Muscle of arm (tissue), 12 donors: ENCODE results near the gene PTPN2. TPM values are rescaled to one million over a fixed set of nuclear protein-coding genes. Genes with fewer than 3 reads are reported as not detected.
"Not testable (repeated sequence)": the region's sequence is repeated elsewhere in the genome, so short reads cannot be mapped to it uniquely, and the experiment has no call there.

Source experiments
- DNase-seq: peaks from one replicate; pipeline ENCODE4 v3.0.0-alpha.2; 2013
- polyA plus RNA-seq, 12 donors: library from polyadenylated mRNA; unstranded; fragments of 120-200 nt; gene quantifications; one replicate each; pipeline ENCODE4 v1.2.1, GENCODE V29; 2013; ENCODE audit not compliant: insufficient read length in 12 of 12

PTPN2 gene
- polyA plus RNA-seq, 12 donors, result 19.3 to 59.2 (median 31.7) TPM; not detected in 1

- DNase-seq, result not testable (repeated sequence)
Observed at GRCh38 chr18:12896784-12897333, 12.8 kb upstream of the PTPN2 start.

DNA sequence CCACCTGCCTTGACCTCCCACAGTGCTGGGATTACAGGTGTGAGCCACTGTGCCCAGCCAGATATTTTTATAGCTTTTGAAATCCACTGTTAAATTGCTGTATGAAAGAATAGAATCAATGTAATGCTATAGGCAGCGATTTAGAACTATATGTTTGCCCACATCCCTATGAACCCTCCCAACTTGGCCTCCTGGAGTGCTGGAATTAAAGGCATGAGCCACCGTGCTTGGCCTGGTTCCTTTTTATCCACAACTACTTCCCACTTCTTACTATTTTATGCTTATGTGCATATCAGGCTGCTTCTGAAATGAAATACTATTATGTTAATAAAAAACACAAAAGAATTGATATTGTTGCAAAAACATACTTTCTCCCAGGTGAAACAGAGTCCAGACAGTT, 11.6 kb upstream of the PTPN2 start:
- no peak for DNase-seq

DNA sequence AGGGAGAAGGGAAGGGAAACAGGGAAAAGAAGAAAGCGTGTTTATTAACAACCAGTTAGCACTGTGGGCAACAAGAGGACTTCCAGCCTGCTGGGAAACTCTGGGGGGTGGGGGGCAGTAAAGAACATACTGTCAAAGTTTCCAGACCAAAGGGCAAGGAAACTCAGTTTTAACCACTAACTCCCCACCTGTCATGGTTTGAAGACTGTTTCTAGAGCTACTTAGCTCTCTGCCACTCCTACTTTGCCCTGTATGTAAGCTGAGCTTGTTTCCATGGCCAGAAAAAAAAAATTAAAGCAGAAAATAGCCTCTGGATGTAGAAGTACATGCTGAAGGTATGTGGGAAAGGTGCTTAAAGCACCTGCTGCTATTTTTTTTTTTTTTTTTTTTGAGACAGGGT, 11.0 kb upstream of the PTPN2 start:
- DNase-seq, result no peak

GRCh38 chr18:12891561-12891960, 7.5 kb upstream of the PTPN2 start:
- no peak for DNase-seq

GRCh38 chr18:12890964-12891363, 6.9 kb upstream of the PTPN2 start:
- DNase-seq, result no peak

DNA sequence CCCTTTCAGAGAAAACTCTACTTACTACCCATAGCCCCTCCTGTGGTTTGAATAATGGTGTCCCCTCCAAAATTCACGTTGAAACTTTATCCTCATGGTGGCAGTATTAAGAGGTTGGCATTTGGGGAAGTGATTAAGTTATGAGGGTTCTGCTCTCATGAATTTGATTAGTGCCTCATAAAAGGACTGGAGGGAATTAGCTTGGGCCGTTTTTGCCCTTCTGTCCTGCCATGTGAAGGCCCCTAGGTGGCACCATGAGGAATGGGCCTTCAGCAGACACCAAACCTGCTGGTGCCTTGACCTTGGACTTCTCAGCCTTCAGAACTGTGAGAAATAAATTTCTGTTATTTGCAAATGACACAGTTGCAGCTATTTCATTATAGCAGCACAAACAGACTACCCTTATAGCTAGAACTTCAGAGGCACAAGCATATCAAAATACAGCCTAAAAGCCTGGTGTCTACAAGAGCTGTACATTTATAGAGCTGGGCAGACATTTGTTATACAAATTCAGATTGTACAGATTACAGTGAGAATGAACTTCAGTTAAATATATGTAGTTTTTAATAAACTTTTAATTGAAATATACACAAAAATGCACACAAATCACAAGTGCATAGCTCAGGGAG, 2.6 kb upstream of the PTPN2 start:
- DNase-seq, result no peak

DNA sequence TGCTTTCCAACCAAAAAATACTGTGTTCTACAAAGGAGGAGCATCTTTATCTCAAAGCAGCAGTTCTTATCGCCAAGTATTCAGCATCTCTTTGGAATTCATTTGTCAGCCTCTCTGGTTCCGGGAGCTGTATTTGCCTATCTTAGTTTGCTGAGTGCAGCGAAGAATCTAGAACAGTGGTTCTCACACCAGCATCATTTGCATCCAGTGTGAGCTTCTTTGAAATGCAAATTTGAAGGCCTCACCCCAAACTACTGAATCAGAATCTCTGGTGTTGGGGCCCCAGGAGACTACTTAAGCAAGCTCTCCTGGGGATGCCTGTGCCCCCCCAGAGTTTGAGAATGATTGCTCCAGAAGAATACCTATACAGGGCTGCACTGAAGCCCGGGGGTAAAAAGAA, 1.5 kb upstream of the PTPN2 start:
- no peak for DNase-seq

DNA sequence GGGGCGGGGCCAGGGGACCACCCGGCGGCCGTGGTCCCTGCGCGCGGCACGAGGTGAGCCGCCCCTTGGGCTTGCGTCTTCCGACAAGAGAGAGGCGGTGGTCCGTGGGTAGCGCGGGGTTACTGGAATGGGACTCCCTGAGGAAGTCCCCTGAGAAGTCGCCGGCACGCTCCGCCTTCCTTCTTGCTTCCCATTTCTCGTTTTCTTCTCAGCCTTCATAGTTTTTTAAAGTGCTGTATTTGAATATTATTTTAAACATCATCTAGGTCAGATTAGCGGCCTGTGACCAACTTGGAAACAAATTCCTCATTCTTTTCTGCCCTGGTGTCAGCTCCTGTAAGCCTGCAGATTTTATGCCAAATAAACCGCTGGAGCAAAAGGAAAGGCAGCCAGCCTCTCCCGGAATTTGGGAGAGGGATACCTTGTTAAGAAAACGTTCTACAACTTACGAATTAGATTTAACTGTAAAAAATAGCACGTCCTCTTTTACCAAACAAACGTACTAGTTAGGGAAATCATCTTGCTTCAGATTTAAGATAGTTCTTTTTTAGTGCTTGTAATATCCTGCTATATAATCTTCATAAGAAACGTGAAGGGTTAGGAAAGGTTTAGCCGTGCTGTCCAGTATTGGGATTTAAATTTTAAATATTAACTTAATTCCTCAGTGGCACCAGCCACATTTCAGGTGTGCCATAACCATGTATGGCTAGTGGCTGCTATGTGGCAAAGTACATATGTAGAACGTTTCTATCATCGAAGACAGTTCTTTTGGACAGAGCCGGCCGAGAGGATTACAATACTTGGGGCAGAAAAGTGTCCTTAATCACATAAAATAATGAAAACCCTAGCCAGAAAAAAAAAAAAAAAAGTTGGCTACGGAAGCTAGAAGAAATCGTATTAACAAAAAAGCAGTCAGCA, 628 bp upstream of the PTPN2 start:
- DNase-seq, result peak; percentile 58

DNA sequence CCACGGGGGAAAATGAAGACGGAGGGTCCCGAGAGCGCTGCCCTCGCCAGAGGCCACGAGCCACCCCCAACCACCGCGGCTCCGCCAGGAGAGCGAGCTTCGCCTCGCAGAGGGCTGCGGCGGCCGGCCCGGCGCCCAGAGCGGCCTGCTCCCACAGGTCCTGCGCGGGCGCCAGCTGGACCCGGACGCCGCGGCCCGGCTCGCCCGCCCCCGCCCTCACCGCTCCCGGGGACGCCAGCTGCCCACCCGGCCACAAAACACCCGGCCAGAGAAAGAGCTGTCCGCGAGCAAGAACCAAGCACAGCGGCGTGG, 709 bp downstream of the PTPN2 start:
- peak; percentile 39 for DNase-seq

DNA sequence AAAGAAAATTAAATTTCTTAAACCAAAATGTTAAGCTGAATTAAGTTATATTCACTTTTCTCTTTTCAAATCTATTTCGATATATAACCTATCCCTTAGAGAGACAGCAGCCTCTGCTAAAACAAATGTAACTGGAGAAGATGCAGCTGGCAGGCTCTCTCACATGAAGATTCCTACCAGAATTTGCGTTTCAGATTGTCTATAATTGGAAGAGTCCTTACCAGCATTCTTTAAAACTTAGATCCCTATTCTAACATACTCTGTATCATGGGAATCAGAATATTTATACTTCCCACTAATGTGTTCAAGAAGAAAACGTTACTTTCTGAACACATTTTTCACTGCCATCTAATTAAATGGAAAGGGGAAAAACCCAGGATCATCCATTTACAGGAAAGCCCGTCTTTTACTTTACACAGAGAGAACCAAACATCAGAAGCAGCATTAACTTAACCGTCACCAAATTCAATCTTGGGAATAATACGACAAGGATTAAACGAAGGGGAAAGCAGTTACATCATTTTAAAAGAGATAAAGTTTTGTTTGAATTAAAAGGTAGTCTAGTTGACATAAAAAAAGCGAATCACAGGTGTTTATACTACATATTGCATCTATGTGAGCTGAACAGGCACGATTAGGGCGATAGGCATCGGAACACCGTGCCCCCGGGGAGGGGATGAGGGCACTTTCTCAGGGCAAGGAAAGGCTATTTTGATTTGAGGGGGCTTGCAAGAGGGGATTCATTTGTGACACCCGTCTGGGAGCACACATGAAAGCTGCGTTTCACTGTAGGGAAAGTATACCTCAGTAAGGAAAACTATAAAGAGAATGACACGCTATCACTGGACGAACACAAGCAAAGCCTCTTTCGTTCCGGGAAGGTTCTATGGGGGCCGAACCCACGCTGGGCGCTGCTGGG, 1.3 kb downstream of the PTPN2 start:
- peak; percentile 57 for DNase-seq

DNA sequence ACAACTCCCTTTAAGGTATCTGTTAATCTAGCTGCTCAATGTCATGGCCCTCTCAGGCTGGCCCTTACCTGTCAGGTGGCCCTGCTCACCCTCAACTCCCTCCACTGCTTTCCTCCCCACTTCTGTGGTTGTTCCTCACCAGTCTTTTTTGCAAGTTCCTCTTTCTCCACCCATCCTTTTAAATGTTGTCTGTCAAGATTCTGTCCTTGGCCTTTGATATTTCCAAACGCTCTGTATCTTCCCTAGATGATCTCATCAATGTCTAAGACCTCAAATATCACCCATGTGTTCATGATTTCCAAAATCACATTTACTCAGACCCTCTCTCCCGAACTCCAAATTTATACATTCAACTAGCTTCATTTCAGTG, 3.5 kb downstream of the PTPN2 start:
- no peak for DNase-seq

DNA sequence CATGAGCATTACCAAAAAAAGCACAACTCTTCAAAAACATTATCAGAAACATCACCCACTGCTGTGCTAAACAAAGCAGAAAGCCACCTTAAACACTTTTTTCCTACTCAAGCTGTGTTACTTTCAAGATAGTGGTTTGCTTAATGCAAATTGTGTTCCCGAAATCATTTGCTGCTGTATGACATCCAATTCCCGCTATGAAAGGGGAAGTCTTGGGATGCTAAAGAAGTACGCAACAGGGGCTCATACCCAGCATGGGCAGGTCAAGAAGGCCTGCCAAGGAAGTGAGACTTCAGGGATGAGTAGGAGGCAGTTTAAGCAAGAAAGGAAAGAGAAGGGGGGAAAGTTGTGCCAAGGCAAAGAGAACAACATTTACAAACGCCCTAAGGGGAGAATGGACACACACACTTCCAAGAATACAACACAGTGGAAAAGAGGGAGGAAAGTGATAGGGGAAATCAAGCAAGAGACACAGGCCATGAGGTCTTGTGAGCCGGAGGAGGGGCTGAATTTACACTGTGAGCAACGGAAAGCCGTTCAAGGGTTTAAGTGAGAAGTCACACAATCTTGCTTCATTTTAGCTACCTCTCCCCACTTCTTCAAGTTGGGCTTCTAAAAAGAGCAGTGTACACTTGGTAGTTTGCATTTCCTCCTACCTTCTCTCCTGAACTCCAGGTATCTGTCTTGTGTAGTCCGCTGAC, 4.0 kb downstream of the PTPN2 start:
- DNase-seq, result peak; percentile 17

DNA sequence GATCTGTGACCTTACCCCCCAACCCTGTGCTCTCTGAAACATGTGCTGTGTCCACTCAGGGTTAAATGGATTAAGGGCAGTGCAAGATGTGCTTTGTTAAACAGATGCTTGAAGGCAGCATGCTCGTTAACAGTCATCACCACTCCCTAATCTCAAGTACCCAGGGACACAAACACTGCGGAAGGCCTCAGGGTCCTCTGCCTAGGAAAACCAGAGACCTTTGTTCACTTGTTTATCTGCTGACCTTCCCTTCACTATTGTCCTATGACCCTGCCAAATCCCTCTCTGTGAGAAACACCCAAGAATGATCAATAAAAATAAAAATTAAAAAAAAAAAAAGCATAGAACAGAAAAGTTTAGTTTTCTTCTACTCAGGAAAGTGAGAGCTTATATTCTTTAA, 9.0 kb downstream of the PTPN2 start:
- not testable (repeated sequence) for DNase-seq

GRCh38 chr18:12873961-12874567, 10.0 kb downstream of the PTPN2 start:
- DNase-seq, result not testable (repeated sequence)

DNA sequence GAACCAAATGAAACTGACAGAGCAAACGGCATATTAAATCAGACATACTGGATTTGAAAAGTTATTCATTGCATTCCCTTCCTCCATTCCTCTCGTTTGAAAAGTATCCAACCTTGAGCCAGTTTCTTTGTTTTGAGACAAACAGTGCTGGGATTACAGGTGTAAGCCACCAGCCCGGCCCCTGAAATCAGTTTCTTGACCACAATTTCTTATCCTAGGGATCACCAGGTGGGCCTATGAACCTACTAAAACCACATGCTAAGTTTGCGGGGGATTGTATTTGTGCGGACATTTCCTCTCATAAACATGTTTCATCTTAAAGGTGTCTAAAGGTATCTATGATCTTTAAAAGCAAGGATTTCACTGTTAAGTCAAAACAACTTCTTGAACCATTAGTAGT, 11.6 kb downstream of the PTPN2 start:
- DNase-seq, result no peak

GRCh38 chr18:12868576-12868975, 15.5 kb downstream of the PTPN2 start:
- no peak for DNase-seq

GRCh38 chr18:12867441-12868123, 16.5 kb downstream of the PTPN2 start:
- no peak for DNase-seq

- no peak for DNase-seq
Observed at GRCh38 chr18:12863687-12864216, 20.3 kb downstream of the PTPN2 start.

GRCh38 chr18:12862874-12863482, 21.1 kb downstream of the PTPN2 start:
- DNase-seq, result no peak

- no peak for DNase-seq
Observed at GRCh38 chr18:12862467-12862866, 21.6 kb downstream of the PTPN2 start.
